SK-N-SH treated with all-trans-retinoic acid at 6 μM for 48 hours (cell line): ENCODE results near the gene RTN4RL1.

Experiments used
- ATAC-seq: fragments of 200-7000 bp; cut with Tn5 transposase; 3 replicates; pipeline ENCODE4 v1.9.1; 2020; ENCODE audit warnings: mild to moderate bottlenecking, moderate library complexity
- ARNTL ChIP-seq: fragments of 450-650 bp; formaldehyde crosslinking; IDR thresholded peaks from 2 replicates; pipeline ENCODE4 v1.5.0; 2020; ENCODE audit warnings: low read depth, mild to moderate bottlenecking, moderate library complexity, borderline replicate concordance
- BACH2 ChIP-seq: fragments of 250-450 bp; sonication (Bioruptor Pico); IDR thresholded peaks from 2 replicates; pipeline ENCODE4 v1.9.0; 2021; ENCODE audit warnings: mild to moderate bottlenecking, borderline replicate concordance
- CSDC2 ChIP-seq: fragments of 250-450 bp; sonication (Bioruptor Pico); IDR thresholded peaks from 2 replicates; pipeline ENCODE4 v1.5.0; 2020; ENCODE audit warnings: mild to moderate bottlenecking, moderate library complexity
- ESRRG ChIP-seq: fragments of 250-450 bp; sonication (Bioruptor Pico); IDR thresholded peaks from 2 replicates; pipeline ENCODE4 v1.6.1; 2021; ENCODE audit warnings: mild to moderate bottlenecking
- GLIS3 ChIP-seq: fragments of 250-450 bp; sonication (Bioruptor Pico); IDR thresholded peaks from 2 replicates; pipeline ENCODE4 v1.5.0; 2020; ENCODE audit warnings: mild to moderate bottlenecking, moderate library complexity
- ISL1 ChIP-seq: fragments of 250-450 bp; sonication (Bioruptor Pico); IDR thresholded peaks from 2 replicates; pipeline ENCODE4 v2.1.2; 2022; ENCODE audit warnings: mild to moderate bottlenecking, moderate library complexity
- OSR1 ChIP-seq: fragments of 250-450 bp; sonication (Bioruptor Pico); IDR thresholded peaks from 2 replicates; pipeline ENCODE4 v1.8.0; 2022; ENCODE audit warnings: moderate library complexity, mild to moderate bottlenecking, inconsistent platforms
- POU6F1 ChIP-seq: fragments of 250-450 bp; sonication (Bioruptor Pico); IDR thresholded peaks from 2 replicates; pipeline ENCODE4 v1.8.0; 2021; ENCODE audit warnings: low read depth, mild to moderate bottlenecking, moderate library complexity, borderline replicate concordance
- PPARA ChIP-seq: fragments of 250-450 bp; sonication (Bioruptor Pico); IDR thresholded peaks from 2 replicates; pipeline ENCODE4 v1.5.0; 2020; ENCODE audit warnings: mild to moderate bottlenecking, borderline replicate concordance
- SNAI2 ChIP-seq: fragments of 250-450 bp; sonication (Bioruptor Pico); IDR thresholded peaks from 2 replicates; pipeline ENCODE4 v1.5.0; 2020; ENCODE audit warnings: mild to moderate bottlenecking, moderate library complexity
- TCF4 ChIP-seq: fragments of 250-450 bp; sonication (Bioruptor Pico); IDR thresholded peaks from 2 replicates; pipeline ENCODE4 v1.8.0; 2021; ENCODE audit warnings: mild to moderate bottlenecking, moderate library complexity, borderline replicate concordance
- TOX ChIP-seq: fragments of 250-450 bp; sonication (Bioruptor Pico); IDR thresholded peaks from 2 replicates; pipeline ENCODE4 v1.8.0; 2021; ENCODE audit warnings: mild to moderate bottlenecking, moderate library complexity, borderline replicate concordance
- ZC3H10 ChIP-seq: fragments of 250-450 bp; sonication (Bioruptor Pico); IDR thresholded peaks from 2 replicates; pipeline ENCODE4 v1.5.1; 2021; ENCODE audit warnings: mild to moderate bottlenecking, moderate library complexity
- ZFP3 ChIP-seq: fragments of 250-450 bp; sonication (Bioruptor Pico); IDR thresholded peaks from 2 replicates; pipeline ENCODE4 v1.5.0; 2020; ENCODE audit warnings: mild to moderate bottlenecking, moderate library complexity
- ZFP30 ChIP-seq: fragments of 450-650 bp; formaldehyde crosslinking; IDR thresholded peaks from 2 replicates; pipeline ENCODE4 v1.5.0; 2022; ENCODE audit warnings: mild to moderate bottlenecking, moderate library complexity
- ZNF565 ChIP-seq: fragments of 450-650 bp; formaldehyde crosslinking; conservative IDR thresholded peaks from 2 replicates; pipeline ENCODE4 v1.5.0; 2020; ENCODE audit warnings: low read depth, mild to moderate bottlenecking, moderate library complexity
- ZNF70 ChIP-seq: fragments of 450-650 bp; formaldehyde crosslinking; IDR thresholded peaks from 2 replicates; pipeline ENCODE4 v1.5.0; 2020; ENCODE audit warnings: mild to moderate bottlenecking, moderate library complexity
- ZNF8 ChIP-seq: fragments of 450-650 bp; formaldehyde crosslinking; IDR thresholded peaks from 2 replicates; pipeline ENCODE4 v1.5.0; 2020; ENCODE audit warnings: mild to moderate bottlenecking, moderate library complexity
- TF ChIP-seq, protein P1 (sequence below): fragments of 250-450 bp; sonication (Bioruptor Pico); IDR thresholded peaks from 2 replicates; pipeline ENCODE4 v1.5.1; 2021; ENCODE audit warnings: mild to moderate bottlenecking, moderate library complexity
- TF ChIP-seq, protein P2 (sequence below): fragments of 250-450 bp; sonication (Bioruptor Pico); IDR thresholded peaks from 2 replicates; pipeline ENCODE4 v1.5.0; 2020; ENCODE audit warnings: mild to moderate bottlenecking, moderate library complexity
- TF ChIP-seq, protein P3 (sequence below): fragments of 250-450 bp; sonication (Bioruptor Pico); IDR thresholded peaks from 2 replicates; pipeline ENCODE4 v1.8.0; 2020; ENCODE audit warnings: mild to moderate bottlenecking, moderate library complexity, borderline replicate concordance
- TF ChIP-seq, protein P4 (sequence below): fragments of 250-450 bp; sonication (Bioruptor Pico); IDR thresholded peaks from 2 replicates; pipeline ENCODE4 v1.5.1; 2020; ENCODE audit warnings: low read depth, mild to moderate bottlenecking, moderate library complexity

RTN4RL1 gene

DNA sequence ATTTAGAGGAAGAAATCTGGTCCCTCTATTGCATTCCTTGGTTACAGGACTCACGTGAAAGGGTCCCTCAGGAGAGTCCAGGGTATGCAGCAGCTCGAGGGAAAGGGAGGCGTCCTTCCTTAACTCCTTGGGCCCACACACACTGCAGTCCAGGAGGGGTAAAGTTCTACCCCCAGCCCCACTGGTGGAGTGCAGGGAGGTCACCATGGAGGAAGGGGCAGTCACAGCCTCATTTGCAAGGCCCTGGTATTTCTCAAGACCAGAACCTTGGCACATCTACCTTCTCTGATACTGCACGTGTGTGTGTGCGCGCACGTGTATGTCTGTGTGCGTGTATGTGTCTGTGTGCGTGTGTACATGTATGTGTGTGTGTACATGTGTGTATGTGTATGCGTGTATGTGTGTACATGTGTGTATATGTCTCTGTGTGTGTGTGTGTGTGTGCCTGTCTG lies 40.8 kb upstream of the RTN4RL1 start:
- no peak for TF ChIP-seq ZNF70 (CRISPR knock-in tag)
- TF ChIP-seq, protein P1, sequence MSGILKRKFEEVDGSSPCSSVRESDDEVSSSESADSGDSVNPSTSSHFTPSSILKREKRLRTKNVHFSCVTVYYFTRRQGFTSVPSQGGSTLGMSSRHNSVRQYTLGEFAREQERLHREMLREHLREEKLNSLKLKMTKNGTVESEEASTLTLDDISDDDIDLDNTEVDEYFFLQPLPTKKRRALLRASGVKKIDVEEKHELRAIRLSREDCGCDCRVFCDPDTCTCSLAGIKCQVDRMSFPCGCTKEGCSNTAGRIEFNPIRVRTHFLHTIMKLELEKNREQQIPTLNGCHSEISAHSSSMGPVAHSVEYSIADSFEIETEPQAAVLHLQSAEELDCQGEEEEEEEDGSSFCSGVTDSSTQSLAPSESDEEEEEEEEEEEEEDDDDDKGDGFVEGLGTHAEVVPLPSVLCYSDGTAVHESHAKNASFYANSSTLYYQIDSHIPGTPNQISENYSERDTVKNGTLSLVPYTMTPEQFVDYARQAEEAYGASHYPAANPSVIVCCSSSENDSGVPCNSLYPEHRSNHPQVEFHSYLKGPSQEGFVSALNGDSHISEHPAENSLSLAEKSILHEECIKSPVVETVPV: no peak
- TF ChIP-seq, protein P2, sequence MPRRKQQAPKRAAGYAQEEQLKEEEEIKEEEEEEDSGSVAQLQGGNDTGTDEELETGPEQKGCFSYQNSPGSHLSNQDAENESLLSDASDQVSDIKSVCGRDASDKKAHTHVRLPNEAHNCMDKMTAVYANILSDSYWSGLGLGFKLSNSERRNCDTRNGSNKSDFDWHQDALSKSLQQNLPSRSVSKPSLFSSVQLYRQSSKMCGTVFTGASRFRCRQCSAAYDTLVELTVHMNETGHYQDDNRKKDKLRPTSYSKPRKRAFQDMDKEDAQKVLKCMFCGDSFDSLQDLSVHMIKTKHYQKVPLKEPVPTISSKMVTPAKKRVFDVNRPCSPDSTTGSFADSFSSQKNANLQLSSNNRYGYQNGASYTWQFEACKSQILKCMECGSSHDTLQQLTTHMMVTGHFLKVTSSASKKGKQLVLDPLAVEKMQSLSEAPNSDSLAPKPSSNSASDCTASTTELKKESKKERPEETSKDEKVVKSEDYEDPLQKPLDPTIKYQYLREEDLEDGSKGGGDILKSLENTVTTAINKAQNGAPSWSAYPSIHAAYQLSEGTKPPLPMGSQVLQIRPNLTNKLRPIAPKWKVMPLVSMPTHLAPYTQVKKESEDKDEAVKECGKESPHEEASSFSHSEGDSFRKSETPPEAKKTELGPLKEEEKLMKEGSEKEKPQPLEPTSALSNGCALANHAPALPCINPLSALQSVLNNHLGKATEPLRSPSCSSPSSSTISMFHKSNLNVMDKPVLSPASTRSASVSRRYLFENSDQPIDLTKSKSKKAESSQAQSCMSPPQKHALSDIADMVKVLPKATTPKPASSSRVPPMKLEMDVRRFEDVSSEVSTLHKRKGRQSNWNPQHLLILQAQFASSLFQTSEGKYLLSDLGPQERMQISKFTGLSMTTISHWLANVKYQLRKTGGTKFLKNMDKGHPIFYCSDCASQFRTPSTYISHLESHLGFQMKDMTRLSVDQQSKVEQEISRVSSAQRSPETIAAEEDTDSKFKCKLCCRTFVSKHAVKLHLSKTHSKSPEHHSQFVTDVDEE (CRISPR knock-in tag): no peak
- TF ChIP-seq TCF4 (CRISPR knock-in tag): no peak
- TF ChIP-seq, protein P3, sequence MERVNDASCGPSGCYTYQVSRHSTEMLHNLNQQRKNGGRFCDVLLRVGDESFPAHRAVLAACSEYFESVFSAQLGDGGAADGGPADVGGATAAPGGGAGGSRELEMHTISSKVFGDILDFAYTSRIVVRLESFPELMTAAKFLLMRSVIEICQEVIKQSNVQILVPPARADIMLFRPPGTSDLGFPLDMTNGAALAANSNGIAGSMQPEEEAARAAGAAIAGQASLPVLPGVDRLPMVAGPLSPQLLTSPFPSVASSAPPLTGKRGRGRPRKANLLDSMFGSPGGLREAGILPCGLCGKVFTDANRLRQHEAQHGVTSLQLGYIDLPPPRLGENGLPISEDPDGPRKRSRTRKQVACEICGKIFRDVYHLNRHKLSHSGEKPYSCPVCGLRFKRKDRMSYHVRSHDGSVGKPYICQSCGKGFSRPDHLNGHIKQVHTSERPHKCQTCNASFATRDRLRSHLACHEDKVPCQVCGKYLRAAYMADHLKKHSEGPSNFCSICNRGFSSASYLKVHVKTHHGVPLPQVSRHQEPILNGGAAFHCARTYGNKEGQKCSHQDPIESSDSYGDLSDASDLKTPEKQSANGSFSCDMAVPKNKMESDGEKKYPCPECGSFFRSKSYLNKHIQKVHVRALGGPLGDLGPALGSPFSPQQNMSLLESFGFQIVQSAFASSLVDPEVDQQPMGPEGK (CRISPR knock-in tag): no peak
- no peak for TF ChIP-seq ZNF565 (CRISPR knock-in tag)
- no peak for TF ChIP-seq ISL1 (CRISPR knock-in tag)
- no peak for TF ChIP-seq GLIS3
- TF ChIP-seq ZNF8: no peak
- TF ChIP-seq POU6F1: no peak
- no peak for TF ChIP-seq ZFP30 (CRISPR knock-in tag)
- TF ChIP-seq TOX (CRISPR knock-in tag): no peak
- ATAC-seq: no peak

DNA sequence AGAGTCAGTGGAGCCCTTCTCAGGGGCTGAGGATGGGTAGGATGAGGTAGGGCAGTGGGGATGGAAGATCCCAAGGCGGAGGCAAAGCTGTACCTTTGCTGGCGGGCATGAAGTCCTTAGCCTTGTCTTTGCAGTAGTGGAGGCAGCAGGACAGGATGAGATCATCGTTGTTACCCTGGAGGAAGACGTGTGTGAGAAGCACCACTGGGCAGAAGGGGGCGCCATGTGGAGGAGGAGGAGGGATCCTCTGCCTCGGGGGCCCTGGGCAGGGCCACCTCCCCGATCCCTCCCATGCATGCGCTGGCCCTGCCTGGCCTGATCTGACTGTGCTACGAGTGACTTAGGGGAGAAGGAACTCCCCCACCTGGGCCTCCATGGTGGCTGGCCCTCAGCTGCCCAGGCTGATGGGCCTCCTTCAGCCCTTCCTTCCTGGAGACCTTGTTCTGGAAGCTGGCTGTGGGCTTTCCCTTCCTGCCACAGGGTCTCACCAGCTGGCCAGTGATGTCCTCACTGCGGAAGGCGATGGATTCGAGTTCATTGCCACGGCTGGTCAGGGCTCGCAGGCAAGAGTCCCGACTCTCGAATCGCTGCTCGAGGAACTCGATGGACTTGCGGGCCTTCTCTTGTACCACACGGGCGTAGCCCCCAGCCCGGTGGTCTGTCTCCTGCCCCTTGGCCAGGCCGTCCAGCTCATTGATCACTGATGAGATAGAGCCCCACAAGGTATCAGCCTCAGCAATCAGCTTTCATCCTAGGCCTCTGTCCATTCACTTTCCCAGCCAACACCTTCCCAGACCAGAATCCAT lies 40.0 kb upstream of the RTN4RL1 start:
- TF ChIP-seq OSR1 (CRISPR knock-in tag) (no peak), ARNTL (CRISPR knock-in tag) (no peak), ISL1 (CRISPR knock-in tag) (no peak), ZFP30 (CRISPR knock-in tag) (no peak), POU6F1 (no peak)
- peak; percentile 55 for ATAC-seq

DNA sequence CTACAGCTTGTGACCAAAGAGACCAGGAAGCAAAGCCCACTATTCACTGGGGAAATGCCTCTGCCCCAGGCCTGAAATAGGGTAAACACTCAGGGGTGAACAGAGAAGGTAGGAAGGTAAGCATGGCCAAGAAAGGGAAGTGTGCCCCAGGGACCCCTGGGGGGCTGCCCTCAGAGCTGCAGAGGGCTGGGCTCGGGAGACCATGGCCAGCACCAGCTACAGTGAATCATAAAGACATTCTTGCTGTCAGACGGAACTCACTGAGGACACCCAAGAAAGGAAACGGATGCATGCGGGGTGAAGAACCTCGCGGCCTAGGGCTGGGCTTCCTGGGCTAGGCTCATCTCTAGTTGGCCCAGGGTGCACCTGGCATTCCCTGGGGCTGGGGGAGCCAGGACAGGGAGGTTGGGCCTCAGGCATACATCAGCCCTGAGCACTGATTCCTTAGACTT lies 39.4 kb upstream of the RTN4RL1 start:
- ATAC-seq: no peak
- TF ChIP-seq ARNTL (CRISPR knock-in tag) (no peak), ZFP3 (CRISPR knock-in tag) (no peak), SNAI2 (CRISPR knock-in tag) (no peak), POU6F1 (no peak), ZC3H10 (no peak), TCF4 (CRISPR knock-in tag) (no peak), PPARA (CRISPR knock-in tag) (no peak), BACH2 (no peak), ZFP30 (CRISPR knock-in tag) (no peak), ISL1 (CRISPR knock-in tag) (no peak), CSDC2 (no peak), OSR1 (CRISPR knock-in tag) (no peak), TOX (CRISPR knock-in tag) (no peak), ESRRG (no peak), ZNF565 (CRISPR knock-in tag) (no peak)
- TF ChIP-seq, protein P4, sequence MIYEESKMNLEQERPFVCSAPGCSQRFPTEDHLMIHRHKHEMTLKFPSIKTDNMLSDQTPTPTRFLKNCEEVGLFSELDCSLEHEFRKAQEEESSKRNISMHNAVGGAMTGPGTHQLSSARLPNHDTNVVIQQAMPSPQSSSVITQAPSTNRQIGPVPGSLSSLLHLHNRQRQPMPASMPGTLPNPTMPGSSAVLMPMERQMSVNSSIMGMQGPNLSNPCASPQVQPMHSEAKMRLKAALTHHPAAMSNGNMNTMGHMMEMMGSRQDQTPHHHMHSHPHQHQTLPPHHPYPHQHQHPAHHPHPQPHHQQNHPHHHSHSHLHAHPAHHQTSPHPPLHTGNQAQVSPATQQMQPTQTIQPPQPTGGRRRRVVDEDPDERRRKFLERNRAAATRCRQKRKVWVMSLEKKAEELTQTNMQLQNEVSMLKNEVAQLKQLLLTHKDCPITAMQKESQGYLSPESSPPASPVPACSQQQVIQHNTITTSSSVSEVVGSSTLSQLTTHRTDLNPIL (CRISPR knock-in tag): no peak
- TF ChIP-seq, protein P1: no peak
